PFSK-1 (cell line): ENCODE data around the gene USF1.

ENCODE experiments used
- POLR2AphosphoS5 ChIP-seq: IDR thresholded peaks from 2 replicates; pipeline ENCODE4 v1.6.1; 2012; ENCODE audit warnings: low read depth, mild to moderate bottlenecking, control low read depth, low read length, moderate library complexity
- TAF1 ChIP-seq: IDR thresholded peaks from 2 replicates; pipeline ENCODE4 v1.6.1; 2012; ENCODE audit warnings: low read length, control low read depth, borderline replicate concordance; ENCODE audit not compliant: insufficient read depth

DNA sequence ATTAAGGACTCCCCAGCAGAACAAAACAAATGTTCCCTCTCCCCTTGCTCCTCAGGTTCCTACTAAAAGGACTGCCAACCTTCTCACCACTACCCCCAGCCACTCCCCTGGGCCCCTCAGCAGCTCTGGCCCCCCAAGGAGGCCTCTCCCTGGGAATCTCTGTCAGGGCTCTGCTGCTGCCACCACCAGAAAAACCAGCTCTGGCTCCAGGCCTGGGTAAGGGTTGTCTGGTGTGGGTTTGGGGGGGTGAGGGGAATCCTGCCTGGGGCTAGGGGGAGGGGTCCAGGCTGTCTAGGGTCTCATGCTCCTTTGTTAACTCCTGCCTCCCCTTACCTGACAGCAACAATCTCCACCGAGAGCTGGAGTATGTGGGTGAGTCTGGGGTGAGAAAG lies 38.8 kb upstream of the USF1 start:
- TF ChIP-seq TAF1 (no peak), POLR2AphosphoS5 (no peak)
